GM21825 (cell line): Measurements from ENCODE around the gene SH3RF3.

Experiments
- ATAC-seq: cut with Tn5 transposase; IDR thresholded peaks from one replicate; pipeline ENCODE4 v1.9.1; 2021; ENCODE audit warnings: mild to moderate bottlenecking, moderate library complexity; ENCODE audit not compliant: unreplicated experiment

SH3RF3 gene

GRCh38 chr2:109508556-109508955 is 379.6 kb downstream of the SH3RF3 start:
- ATAC-seq, result no peak

GRCh38 chr2:109510136-109511028 is 381.4 kb downstream of the SH3RF3 start:
- peak; percentile 29 for ATAC-seq

GRCh38 chr2:109511168-109511567 is 382.2 kb downstream of the SH3RF3 start:
- ATAC-seq, result no peak

- no peak for ATAC-seq
These were observed 383.1 kb downstream of the SH3RF3 start for GRCh38 chr2:109512076-109512475.

GRCh38 chr2:109513230-109513629 is 384.2 kb downstream of the SH3RF3 start:
- no peak for ATAC-seq

GRCh38 chr2:109513749-109514588 is 385.0 kb downstream of the SH3RF3 start:
- peak; percentile 65 for ATAC-seq

GRCh38 chr2:109514857-109515256 is 385.9 kb downstream of the SH3RF3 start:
- no peak for ATAC-seq

GRCh38 chr2:109516445-109517117 is 387.6 kb downstream of the SH3RF3 start:
- no peak for ATAC-seq

GRCh38 chr2:109517118-109517889 is 388.3 kb downstream of the SH3RF3 start:
- ATAC-seq, result no peak

- ATAC-seq, result no peak
These were observed 390.5 kb downstream of the SH3RF3 start for GRCh38 chr2:109519513-109519912.

GRCh38 chr2:109521233-109522062 is 392.4 kb downstream of the SH3RF3 start:
- no peak for ATAC-seq

- ATAC-seq, result no peak
These were observed 393.0 kb downstream of the SH3RF3 start for GRCh38 chr2:109522063-109522374.

GRCh38 chr2:109523121-109523520 is 394.1 kb downstream of the SH3RF3 start:
- no peak for ATAC-seq

GRCh38 chr2:109523536-109524361 is 394.7 kb downstream of the SH3RF3 start:
- no peak for ATAC-seq

GRCh38 chr2:109525836-109526235 is 396.8 kb downstream of the SH3RF3 start:
- ATAC-seq, result no peak

- ATAC-seq, result no peak
These were observed 397.5 kb downstream of the SH3RF3 start for GRCh38 chr2:109526442-109526970.

GRCh38 chr2:109527079-109527478 is 398.1 kb downstream of the SH3RF3 start:
- ATAC-seq, result no peak

GRCh38 chr2:109527846-109528705 is 399.1 kb downstream of the SH3RF3 start:
- no peak for ATAC-seq
